Peyer's patch (tissue), 4 donors: ENCODE measurements around the gene STK16. TPM values are rescaled to one million over a fixed set of nuclear protein-coding genes. Genes with fewer than 3 reads are reported as not detected.
"Not testable (repeated sequence)": the region's sequence is repeated elsewhere in the genome, so short reads cannot be mapped to it uniquely, and the experiment has no call there.

Experiments used
- DNase-seq, 3 donors: peaks; one replicate each; pipeline ENCODE4 v3.0.0-alpha.2; 2017 to 2019
- H3K27ac ChIP-seq, 4 donors: fragments of 200-600 bp; sonication (generic); one replicate each; pipeline ENCODE4 v1.5.1; 2016 to 2019
- H3K27me3 ChIP-seq, 2 donors: fragments of 200-600 bp; sonication (generic); one replicate each; pipeline ENCODE4 v1.5.1; 2019
- H3K36me3 ChIP-seq, 3 donors: fragments of 200-600 bp; sonication (generic); one replicate each; pipeline ENCODE4 v1.5.1; 2016 to 2019
- H3K4me1 ChIP-seq, 4 donors: fragments of 200-600 bp; sonication (generic); one replicate each; pipeline ENCODE4 v1.5.1; 2016 to 2019
- H3K4me3 ChIP-seq, 4 donors: fragments of 200-600 bp; sonication (generic); 1 replicate in 3 of 4; 2 replicates in 1 of 4; pipeline ENCODE4 v1.5.1; 2016 to 2019; ENCODE audit warnings: mild to moderate bottlenecking in 1 of 4
- H3K9me3 ChIP-seq, 4 donors: fragments of 200-600 bp; sonication (generic); one replicate each; pipeline ENCODE4 v1.5.1; 2016 to 2019; ENCODE audit warnings: mild to moderate bottlenecking in 1 of 4
- CTCF ChIP-seq, 6 experiments: fragments of 450-650 bp in 4 of 6; fragments of 200-600 bp in 2 of 6; sonication (generic) in 1 of 6; IDR thresholded peaks; one replicate each; pipeline ENCODE4 v1.5.1; 2017 to 2019; ENCODE audit warnings: antibody characterized with exemption in 6 of 6, mild to moderate bottlenecking in 3 of 6, moderate library complexity in 1 of 6
- POLR2A ChIP-seq, 2 donors: fragments of 450-650 bp; IDR thresholded peaks; one replicate each; pipeline ENCODE4 v1.5.1; 2017; ENCODE audit warnings: antibody characterized with exemption in 2 of 2, mild to moderate bottlenecking in 2 of 2, moderate library complexity in 2 of 2
- total RNA-seq, 4 donors: library from RNA; depleted of rRNA; stranded (reverse); fragments of >200 nt; gene quantifications; one replicate each; pipeline ENCODE4 v1.1.0, GENCODE V29; 2016

The STK16 gene
- total RNA-seq, 4 donors from 2014 or later = 19.4 to 27.1 (median 24.3) TPM

- no peak for TF ChIP-seq CTCF (IDR thresholded peaks at IDR 0.05)
- TF ChIP-seq POLR2A (IDR thresholded peaks at IDR 0.05) = no peak
- Histone ChIP-seq H3K4me3 (no peak overlapping the region), H3K27ac (no peak overlapping the region), H3K27me3 (no peaks in the 10 kb centered on the region), H3K4me1 (peaks cover 0 to 9% (median 0%) of the 10 kb centered on the region in 4 donors), H3K9me3 (no peaks in the 10 kb centered on the region), H3K36me3 (peaks cover 0 to 53% (median 0%) of the 10 kb centered on the region in 3 donors)
- DNase-seq = peak in 1 of 3 donors; percentile 13
These were observed 41.3 kb downstream of the STK16 start for GRCh38 chr2:219286436-219287115.

- H3K9me3 ChIP-seq, H3K27me3 ChIP-seq, H3K4me1 ChIP-seq, H3K4me3 ChIP-seq, H3K27ac ChIP-seq: not testable (repeated sequence)
- DNase-seq = peak in 1 of 3 donors; percentile 26
- peaks cover 0 to 48% (median 0%) of the 10 kb centered on the region in 3 donors for H3K36me3 ChIP-seq
These were observed 41.8 kb downstream of the STK16 start for GRCh38 chr2:219287116-219287440.

- peaks cover 0 to 41% (median 0%) of the 10 kb centered on the region in 3 donors for H3K36me3 ChIP-seq
- DNase-seq = peak in 1 of 3 donors; percentile 35
- TF ChIP-seq POLR2A (IDR thresholded peaks at IDR 0.05) = no peak
- no peak for TF ChIP-seq CTCF (IDR thresholded peaks at IDR 0.05)
- peaks cover 0 to 9% (median 0%) of the 10 kb centered on the region in 4 donors for H3K4me1 ChIP-seq
- no peaks in the 10 kb centered on the region for H3K9me3 ChIP-seq
- no peak overlapping the region for H3K27ac ChIP-seq
- H3K27me3 ChIP-seq = no peaks in the 10 kb centered on the region
- no peak overlapping the region for H3K4me3 ChIP-seq
These were observed 42.4 kb downstream of the STK16 start for GRCh38 chr2:219287580-219288265.

GRCh38 chr2:219289195-219289536 is 43.9 kb downstream of the STK16 start:
- Histone ChIP-seq H3K27ac (no peak overlapping the region), H3K27me3 (no peaks in the 10 kb centered on the region), H3K36me3 (peaks cover 0 to 27% (median 0%) of the 10 kb centered on the region in 3 donors)

GRCh38 chr2:219289537-219290361 is 44.5 kb downstream of the STK16 start:
- peaks cover 0 to 9% (median 0%) of the 10 kb centered on the region in 4 donors for H3K4me1 ChIP-seq
- peaks cover 0 to 21% (median 0%) of the 10 kb centered on the region in 3 donors for H3K36me3 ChIP-seq
- TF ChIP-seq POLR2A (IDR thresholded peaks at IDR 0.05) = no peak
- TF ChIP-seq CTCF (IDR thresholded peaks at IDR 0.05) = no peak
- peak overlapping the region in 3 of 4 donors; percentile 5 to 31 (median 9) for H3K27ac ChIP-seq
- peak in 1 of 3 donors; percentile 51 for DNase-seq
- no peak overlapping the region for H3K4me3 ChIP-seq
- H3K9me3 ChIP-seq = no peaks in the 10 kb centered on the region
- H3K27me3 ChIP-seq = no peaks in the 10 kb centered on the region

More at GRCh38 chr2:219289195-219289536, 43.9 kb downstream of the STK16 start:
- H3K4me3 ChIP-seq = no peak overlapping the region
- H3K4me1 ChIP-seq = peaks cover 0 to 9% (median 0%) of the 10 kb centered on the region in 4 donors
- peak in 1 of 3 donors; percentile 21 for DNase-seq
- no peaks in the 10 kb centered on the region for H3K9me3 ChIP-seq
- TF ChIP-seq POLR2A (IDR thresholded peaks at IDR 0.05) (no peak), CTCF (IDR thresholded peaks at IDR 0.05) (no peak)
